Kidney (tissue), 22 donors: ENCODE measurements around the gene ENPP1. TPM values are rescaled to one million over a fixed set of nuclear protein-coding genes. Genes with fewer than 3 reads are reported as not detected.

Experiments used
- DNase-seq, 5 donors: peaks; one replicate each; pipeline ENCODE4 v3.0.0-alpha.2; 2013 to 2020
- FAIRE-seq: peaks from 2 replicates; lab custom pipeline; 2012; peaks lifted over from hg19 to GRCh38; lab: Jason Lieb, UNC
- H3K27ac ChIP-seq, 2 donors: one replicate each; pipeline ENCODE4 v1.7.0; 2013; ENCODE audit warnings: low read depth in 2 of 2, low read length in 2 of 2, inconsistent platforms in 1 of 2
- H3K27me3 ChIP-seq: one replicate; pipeline ENCODE4 v1.7.1; 2013; ENCODE audit warnings: low read length, inconsistent platforms; ENCODE audit not compliant: control insufficient read depth, insufficient read depth
- H3K36me3 ChIP-seq, 3 donors: one replicate each; pipeline versions ENCODE4 v1.7.0 to v1.7.1; 2013; ENCODE audit warnings: low read length in 3 of 3, control low read depth in 1 of 3, inconsistent platforms in 1 of 3; ENCODE audit not compliant: insufficient read depth in 3 of 3, control insufficient read depth in 2 of 3
- H3K4me1 ChIP-seq, 3 donors: one replicate each; pipeline versions ENCODE4 v1.7.0 to v1.7.1; 2013; ENCODE audit warnings: low read length in 3 of 3, inconsistent platforms in 1 of 3, low read depth in 1 of 3; ENCODE audit not compliant: control insufficient read depth in 2 of 3, insufficient read depth in 2 of 3
- H3K4me3 ChIP-seq, 3 donors: one replicate each; pipeline versions ENCODE4 v1.7.0 to v1.8.1; 2013; ENCODE audit warnings: low read length in 3 of 3, control low read depth in 1 of 3, inconsistent platforms in 1 of 3
- H3K9ac ChIP-seq, 3 donors: one replicate each; pipeline versions ENCODE4 v1.7.0 to v1.7.1; 2013; ENCODE audit warnings: low read length in 3 of 3, control low read depth in 1 of 3, inconsistent platforms in 1 of 3
- H3K9me3 ChIP-seq, 3 donors: one replicate each; pipeline versions ENCODE4 v1.7.0 to v1.7.1; 2013; ENCODE audit warnings: low read length in 3 of 3, control low read depth in 1 of 3, inconsistent platforms in 1 of 3; ENCODE audit not compliant: control insufficient read depth in 2 of 3, insufficient read depth in 1 of 3
- CTCF ChIP-seq: IDR thresholded peaks from 3 replicates; pipeline ENCODE4 v1.5.1; 2012; ENCODE audit warnings: mild to moderate bottlenecking, moderate library complexity, borderline replicate concordance; ENCODE audit not compliant: insufficient read depth; ENCODE audit errors: extremely low read depth
- intact Hi-C: fragments of 100-400 bp; cut with DNase I; formaldehyde crosslinking; loops from one replicate; pipeline ENCODE4 v1.11.1; 2022
- long read RNA-seq, 10 donors: library from polyadenylated mRNA in 1 of 10; unstranded in 1 of 10; transcript quantifications; one replicate each; pipeline ENCODE4 v2.0.0 and lab custom pipeline, GENCODE V29; 2021 to 2026
- polyA plus RNA-seq: library from polyadenylated mRNA; stranded (reverse); fragments of 350-450 nt; fragmentation: Illumina TruSeq; extraction: RNeasy Lipid Tissue Mini Kit (QIAGEN cat#74804); gene quantifications from one replicate; pipeline ENCODE4 v1.2.3, GENCODE V29; 2014; ENCODE audit warnings: low read depth, low replicate concordance; ENCODE audit not compliant: insufficient read depth
- total RNA-seq: library from RNA; stranded (reverse); fragmentation: NEBNext Ultra II Directional; extraction: Animal tissue kit (Norgen Biotek cat#: 25700); gene quantifications from one replicate; pipeline ENCODE4 v1.2.1, GENCODE V29; 2021
- donor health status: control.
- donor health status: control.
- donor health status: control.
- donor health status: control.
- donor health status: control.
- donor health status: DM: yes; HTN: yes; CAD: no.
- donor health status: Normal renal cell carcinoma (clear cell type).

The ENPP1 gene
- 6.5 TPM for total RNA-seq
- 3.7 TPM for polyA plus RNA-seq
- long read RNA-seq, donor 1, full-length matches to known transcripts, result 1 of 1 reads
- long read RNA-seq, donor 1, partial matches to known transcripts, result 0 of 1 reads
- long read RNA-seq, donor 1, other reads (novel, unspliced or antisense), result 0 of 1 reads
- long read RNA-seq, donor 2, result 0 reads
- long read RNA-seq, donor 3, full-length matches to known transcripts, result 2 of 2 reads
- long read RNA-seq, donor 3, partial matches to known transcripts, result 0 of 2 reads
- long read RNA-seq, donor 3, other reads (novel, unspliced or antisense), result 0 of 2 reads
- long read RNA-seq, donor 4, partial matches to known transcripts, result 0 of 1 reads
- long read RNA-seq, donor 4, other reads (novel, unspliced or antisense), result 0 of 1 reads
- long read RNA-seq, donor 5, result 0 reads
- long read RNA-seq, donor 6, result 0 reads
- long read RNA-seq, donor 7, partial matches to known transcripts, result 1 of 3 reads
- long read RNA-seq, donor 7, other reads (novel, unspliced or antisense), result 2 of 3 reads
- long read RNA-seq, donor 8, result 0 reads
- long read RNA-seq, donor 9, result 0 reads
- long read RNA-seq, donor 10, full-length matches to known transcripts, result 1 of 1 reads
- long read RNA-seq, donor 10, partial matches to known transcripts, result 0 of 1 reads
- long read RNA-seq, donor 10, other reads (novel, unspliced or antisense), result 0 of 1 reads

- H3K9ac ChIP-seq, result peak within 1 kb of the TSS in 2 of 3 donors; percentile 26 to 60
- FAIRE-seq, result no peak
Observed at GRCh38 chr6:131807644-131808459, at the start of gene ENPP1. TSS of gene ENPP1 (plus strand) at chr6:131808020. CDS start at chr6:131808036, 16 bp downstream.

GRCh38 chr6:131758920-131759319 lies 48.9 kb upstream of the ENPP1 start:
- H3K27me3 ChIP-seq, result no peaks in the 10 kb centered on the region
- FAIRE-seq (no peak), DNase-seq (no peak)
- no peak overlapping the region for H3K27ac ChIP-seq
- no peaks in the 10 kb centered on the region for H3K4me1 ChIP-seq
- H3K9ac ChIP-seq, result no peak overlapping the region
- intact Hi-C loops, result no loop called here
- H3K9me3 ChIP-seq, result no peaks in the 10 kb centered on the region
- no peak for TF ChIP-seq CTCF
- no peaks in the 10 kb centered on the region for H3K36me3 ChIP-seq
- no peak overlapping the region for H3K4me3 ChIP-seq

More at GRCh38 chr6:131807644-131808459, at the start of gene ENPP1:
- peak; percentile 33 for TF ChIP-seq CTCF
- H3K4me1 ChIP-seq, result peaks cover 0 to 4% (median 2%) of the 10 kb centered on the region in 3 donors
- H3K4me3 ChIP-seq, result peak within 1 kb of the TSS; percentile 43 to 79 (median 72)
- peak; percentile 76 to 91 (median 83) for DNase-seq
- intact Hi-C loops, result no loop called here
- H3K27me3 ChIP-seq, result no peaks in the 10 kb centered on the region
- peak within 1 kb of the TSS; percentile 48 to 56 for H3K27ac ChIP-seq
- H3K9me3 ChIP-seq, result no peaks in the 10 kb centered on the region
- no peaks in the 10 kb centered on the region for H3K36me3 ChIP-seq

GRCh38 chr6:131761060-131761761 lies 46.6 kb upstream of the ENPP1 start:
- no peaks in the 10 kb centered on the region for H3K4me1 ChIP-seq
- H3K36me3 ChIP-seq, result no peaks in the 10 kb centered on the region
- no peak for TF ChIP-seq CTCF
- H3K27ac ChIP-seq, result no peak overlapping the region
- FAIRE-seq, result no peak
- intact Hi-C loops, result no loop called here
- no peaks in the 10 kb centered on the region for H3K9me3 ChIP-seq
- no peak overlapping the region for H3K9ac ChIP-seq
- H3K27me3 ChIP-seq, result no peaks in the 10 kb centered on the region
- no peak for DNase-seq
- no peak overlapping the region for H3K4me3 ChIP-seq
